Ramos (cell line): ENCODE measurements around the gene KLHL20.
"Not testable (repeated sequence)": the region's sequence is repeated elsewhere in the genome, so short reads cannot be mapped to it uniquely, and the experiment has no call there.

ENCODE experiments used
- in situ Hi-C: fragments of 300-500 bp; cut with MboI; formaldehyde crosslinking; loops from one replicate; pipeline ENCODE4 v1.14.3; 2022; ENCODE audit warnings: low sequenced_read_pairs; ENCODE audit not compliant: unreplicated experiment

The KLHL20 gene

DNA sequence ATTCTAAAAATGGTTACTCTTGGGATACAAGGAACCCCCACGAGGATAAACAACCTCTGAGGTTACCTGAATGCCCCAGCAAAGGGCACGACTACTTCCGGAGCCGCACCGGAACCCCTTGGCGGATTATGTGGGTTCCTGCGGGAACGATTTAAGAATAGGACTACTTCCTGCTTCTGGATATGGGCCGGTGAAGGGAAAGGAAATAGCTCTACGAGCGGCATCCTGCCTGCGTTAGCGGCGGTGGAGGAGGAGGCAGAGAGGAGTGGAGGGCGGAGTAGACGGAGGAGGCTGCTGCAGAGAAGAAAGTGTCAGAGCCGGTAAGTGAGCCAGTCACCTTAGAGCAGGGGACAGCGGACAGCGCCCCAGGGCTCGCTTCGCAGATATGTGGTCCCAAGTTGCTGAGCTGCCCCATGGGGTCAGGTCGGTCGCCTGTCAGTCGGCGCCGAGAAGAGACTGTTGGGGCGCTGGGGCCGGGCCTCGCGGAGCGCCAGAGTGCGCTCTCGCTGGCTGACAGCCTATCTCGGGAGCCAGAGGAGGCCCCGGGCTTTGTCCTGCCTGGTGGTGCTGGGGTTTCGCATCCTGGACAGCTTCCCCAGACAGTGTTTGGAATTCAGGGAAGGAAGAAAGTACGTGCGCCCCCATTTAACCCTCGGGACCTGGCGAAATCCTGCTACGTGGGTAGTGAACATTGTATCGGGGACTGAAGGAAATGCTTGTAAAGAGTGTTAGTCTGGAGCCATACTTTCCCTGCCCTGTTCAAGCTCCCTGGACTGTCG is at the start of gene KLHL20:
Gene KLHL20, plus strand, starts transcription at position 223 of the 779 bp plus-strand sequence. CDS start 1,063 bp downstream, outside the sequence.
- in situ Hi-C loops = no loop called here

- in situ Hi-C loops = no loop called here
Measured at GRCh38 chr1:173666646-173667045, 48.1 kb upstream of the KLHL20 start.

GRCh38 chr1:173669491-173669941 is 45.3 kb upstream of the KLHL20 start, which contains the start of gene ANKRD45:
TSS of gene ANKRD45 (minus strand) at chr1:173669851. CDS start at chr1:173659418, 10,433 bp downstream.
- in situ Hi-C loops = no loop called here

DNA sequence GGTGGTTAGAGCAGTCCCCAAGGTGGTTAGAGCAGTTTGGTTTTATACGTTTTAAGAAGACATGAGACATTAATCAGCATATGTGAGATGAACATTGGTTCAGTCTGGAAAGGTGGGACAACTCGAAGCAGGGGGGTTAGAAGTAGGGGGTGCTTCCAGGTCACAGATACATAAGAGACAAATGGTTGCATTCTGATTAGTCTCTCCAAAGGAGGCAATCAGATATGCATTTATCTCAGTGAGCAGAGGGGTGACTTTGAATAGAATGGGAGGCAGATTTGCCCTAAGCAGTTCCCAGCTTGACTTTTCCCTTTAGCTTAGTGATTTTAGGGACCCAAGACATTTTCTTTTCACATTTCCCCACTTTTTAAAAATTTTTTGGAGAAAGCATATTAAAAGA is 40.3 kb upstream of the KLHL20 start:
- in situ Hi-C loops = not testable (repeated sequence)

DNA sequence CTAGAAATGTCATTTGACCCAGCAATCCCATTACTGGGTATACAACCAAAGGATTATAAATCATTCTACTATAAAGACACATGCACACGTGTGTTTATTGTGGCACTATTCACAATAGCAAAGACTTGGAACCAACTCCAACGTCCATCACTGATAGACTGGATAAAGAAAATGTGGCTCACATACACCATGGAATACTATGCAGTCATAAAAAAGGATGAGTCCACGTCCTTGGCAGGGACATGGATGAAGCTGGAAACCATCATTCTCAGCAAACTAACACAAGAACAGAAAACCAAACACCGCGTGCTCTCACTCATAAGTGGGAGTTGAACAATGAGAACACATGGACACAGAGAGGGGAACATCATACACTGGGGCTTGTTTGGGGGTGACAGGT is 34.6 kb upstream of the KLHL20 start:
- in situ Hi-C loops = not testable (repeated sequence)

- in situ Hi-C loops = no loop called here
Measured at GRCh38 chr1:173682184-173682583, 32.6 kb upstream of the KLHL20 start.

GRCh38 chr1:173683838-173684237 is 30.9 kb upstream of the KLHL20 start:
- in situ Hi-C loops = not testable (repeated sequence)

- in situ Hi-C loops = not testable (repeated sequence)
Measured at GRCh38 chr1:173685121-173685520, 29.7 kb upstream of the KLHL20 start.

- in situ Hi-C loops = no loop called here
Measured at GRCh38 chr1:173688300-173688699, 26.5 kb upstream of the KLHL20 start.

- in situ Hi-C loops = no loop called here
Measured at GRCh38 chr1:173693238-173693637, 21.5 kb upstream of the KLHL20 start.

- in situ Hi-C loops = not testable (repeated sequence)
Measured at GRCh38 chr1:173701299-173701698, 13.5 kb upstream of the KLHL20 start.

GRCh38 chr1:173702736-173703135 is 12.0 kb upstream of the KLHL20 start:
- in situ Hi-C loops = no loop called here

GRCh38 chr1:173705117-173705516 is 9.7 kb upstream of the KLHL20 start:
- in situ Hi-C loops = no loop called here

DNA sequence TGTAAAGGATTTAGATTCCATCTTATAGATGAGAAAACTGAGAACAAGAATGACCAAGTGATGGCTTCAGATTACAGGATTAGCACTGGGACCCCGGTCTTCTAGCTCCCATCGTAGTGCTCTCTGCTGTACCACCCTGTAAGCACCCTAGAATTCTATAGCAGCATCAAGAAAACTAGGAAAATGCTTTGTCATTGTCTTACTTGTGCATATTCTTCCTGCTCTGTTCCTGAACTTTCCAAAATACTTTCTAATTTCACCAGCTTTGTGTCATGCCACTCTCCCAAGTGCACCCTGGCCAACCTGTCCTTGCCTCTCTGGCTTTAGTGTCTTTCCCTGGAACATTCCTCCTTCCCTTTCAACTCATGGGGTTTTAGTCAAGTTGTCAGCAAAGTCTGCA is 6.0 kb upstream of the KLHL20 start:
- in situ Hi-C loops = no loop called here

DNA sequence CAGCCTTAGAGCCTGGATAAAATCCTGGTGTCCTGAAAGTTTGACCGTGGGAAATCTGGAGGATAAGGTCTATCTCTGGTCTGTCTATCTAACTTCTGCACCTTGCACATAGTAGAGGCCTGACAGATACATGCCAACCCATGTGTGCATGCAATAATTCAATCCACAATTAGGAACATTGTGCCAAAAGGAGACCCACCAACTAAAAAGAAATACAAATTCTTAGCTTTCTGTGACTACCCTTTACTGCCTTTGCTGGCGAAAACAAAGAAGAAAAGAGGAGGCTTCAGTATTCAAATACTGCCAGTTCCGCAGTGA is 381 bp upstream of the KLHL20 start:
- in situ Hi-C loops = no loop called here

GRCh38 chr1:173715538-173715844 is 710 bp downstream of the KLHL20 start:
- in situ Hi-C loops = no loop called here

DNA sequence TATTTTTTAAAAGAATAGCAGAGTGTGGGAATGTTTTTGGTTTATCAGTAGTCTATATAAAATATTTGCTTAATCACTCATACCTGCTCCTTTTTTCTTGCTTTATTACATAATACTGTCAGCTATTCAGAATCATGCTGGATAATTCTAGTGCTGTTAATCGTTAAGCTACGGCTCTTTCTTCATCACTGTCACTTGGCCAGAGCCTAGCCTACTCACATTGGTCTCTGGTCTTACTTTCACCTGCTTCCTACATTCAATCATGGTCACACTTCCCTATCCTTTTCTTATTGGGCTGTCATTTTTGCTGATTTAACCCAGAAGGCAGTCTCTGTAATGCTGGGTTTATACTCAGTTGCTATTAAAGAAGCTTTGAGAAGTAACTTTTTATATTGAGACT is 2.5 kb downstream of the KLHL20 start:
- in situ Hi-C loops = no loop called here

- in situ Hi-C loops = not testable (repeated sequence)
Measured at GRCh38 chr1:173731331-173731730, 16.6 kb downstream of the KLHL20 start.

- in situ Hi-C loops = no loop called here
Measured at GRCh38 chr1:173733912-173734311, 19.1 kb downstream of the KLHL20 start.

GRCh38 chr1:173736104-173736503 is 21.3 kb downstream of the KLHL20 start:
- in situ Hi-C loops = not testable (repeated sequence)

DNA sequence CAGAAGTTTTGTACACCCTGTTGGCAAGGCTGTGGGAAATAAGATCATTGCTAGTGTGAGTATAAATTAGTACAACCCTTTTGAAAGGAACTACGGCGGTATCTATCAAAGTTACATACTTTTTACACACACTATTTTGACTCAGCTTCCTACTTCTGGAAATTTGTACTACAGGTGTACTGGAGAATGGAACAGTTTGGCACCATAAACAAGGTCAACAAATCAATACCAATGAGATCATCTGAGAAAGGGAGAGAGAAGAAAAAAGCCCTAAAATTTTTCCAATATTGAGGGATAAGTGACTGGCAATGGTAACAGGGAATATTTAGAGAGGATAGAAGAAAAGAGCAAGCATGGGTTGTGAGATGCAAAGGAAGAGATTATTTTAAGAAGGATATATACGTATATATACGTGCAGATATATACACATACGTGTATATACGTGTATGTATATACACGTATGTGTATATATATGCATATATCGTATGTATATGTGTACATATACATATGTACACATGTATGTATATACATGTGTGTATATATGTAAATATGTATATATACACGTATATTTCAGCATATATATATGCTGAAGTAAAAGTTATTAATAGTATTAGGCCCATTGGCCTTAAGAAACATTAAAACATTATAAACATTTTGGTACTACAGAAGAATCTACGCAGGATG is 27.6 kb downstream of the KLHL20 start:
- in situ Hi-C loops = no loop called here

- in situ Hi-C loops = no loop called here
Measured at GRCh38 chr1:173744651-173745050, 29.9 kb downstream of the KLHL20 start.
